Activated T-helper 1 cell treated with Interleukin-2 at 50 U/mL for 16 hours (primary cell): Measurements from ENCODE around the gene RAB3A.
A peak's percentile ranks its signal among the peaks of the same experiment; 100 is the strongest.
"Not testable (repeated sequence)": the region's sequence is repeated elsewhere in the genome, so short reads cannot be mapped to it uniquely, and the experiment has no call there.

ENCODE experiments used
- DNase-seq: peaks from one replicate; pipeline ENCODE4 v3.0.0-alpha.2; 2020; ENCODE audit warnings: low read depth

RAB3A gene

GRCh38 chr19:18223860-18224524 is 20.1 kb upstream of the RAB3A start:
- no peak for DNase-seq

- no peak for DNase-seq
These were observed 18.2 kb upstream of the RAB3A start for GRCh38 chr19:18221815-18222725.

- DNase-seq: no peak
These were observed 16.9 kb upstream of the RAB3A start for GRCh38 chr19:18220632-18221275.

GRCh38 chr19:18219911-18220631 is 16.2 kb upstream of the RAB3A start:
- no peak for DNase-seq

- DNase-seq: no peak
These were observed 14.8 kb upstream of the RAB3A start for GRCh38 chr19:18218600-18218999.

GRCh38 chr19:18218159-18218558 is 14.3 kb upstream of the RAB3A start:
- no peak for DNase-seq

- DNase-seq: no peak
These were observed 12.9 kb upstream of the RAB3A start for GRCh38 chr19:18216789-18217188.

DNA sequence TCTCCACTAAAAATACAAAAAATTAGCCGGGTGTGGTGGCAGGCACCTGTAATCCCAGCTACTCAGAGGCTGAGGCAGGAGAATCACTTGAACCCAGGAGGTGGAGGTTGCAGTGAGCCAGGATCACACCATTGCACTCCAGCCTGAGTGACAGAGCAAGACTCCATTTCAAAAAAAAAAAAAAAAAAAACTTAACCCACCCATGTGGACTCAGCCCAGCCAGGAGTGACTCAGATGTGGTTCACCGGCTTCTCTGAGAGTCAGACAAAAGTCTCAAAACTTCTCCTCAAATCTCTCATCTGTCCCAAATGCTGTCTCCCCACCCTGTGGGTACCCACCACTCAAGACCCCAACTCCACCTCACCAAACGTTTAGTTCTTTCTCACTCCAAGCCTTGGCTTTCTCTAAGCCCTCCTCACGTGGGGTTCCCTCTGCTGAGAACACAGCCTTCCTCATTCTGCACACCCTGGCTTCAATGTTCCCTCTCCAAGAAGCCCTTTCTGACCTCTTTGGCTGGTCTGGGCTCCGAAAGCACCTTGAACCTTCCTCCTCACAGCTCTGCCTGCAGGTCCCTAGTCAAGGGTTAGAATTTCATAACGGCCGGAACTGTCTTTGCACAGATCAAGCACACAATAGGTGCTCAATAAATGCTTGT is 11.1 kb upstream of the RAB3A start:
- no peak for DNase-seq

DNA sequence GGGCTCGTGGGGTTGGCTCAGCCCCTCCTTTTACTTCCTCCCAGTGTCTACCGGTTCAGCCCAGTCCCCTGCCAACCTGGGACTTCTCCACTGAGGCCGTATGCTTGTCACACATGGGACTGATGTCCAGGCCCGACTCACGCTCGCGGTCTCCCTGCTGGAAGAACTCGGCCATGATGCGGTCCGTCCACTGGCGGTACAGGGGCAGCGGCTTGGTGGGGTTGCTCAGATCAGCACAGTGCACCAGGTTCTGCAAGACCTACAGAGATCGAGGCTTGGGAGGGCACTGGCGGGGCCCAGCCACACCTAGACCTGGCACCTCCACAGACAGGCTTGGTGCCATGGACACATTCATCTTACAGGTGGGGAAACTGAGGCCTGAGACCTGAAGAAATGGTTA is 7.8 kb upstream of the RAB3A start:
- DNase-seq: no peak

- DNase-seq: not testable (repeated sequence)
These were observed 6.1 kb upstream of the RAB3A start for GRCh38 chr19:18209912-18210311.

DNA sequence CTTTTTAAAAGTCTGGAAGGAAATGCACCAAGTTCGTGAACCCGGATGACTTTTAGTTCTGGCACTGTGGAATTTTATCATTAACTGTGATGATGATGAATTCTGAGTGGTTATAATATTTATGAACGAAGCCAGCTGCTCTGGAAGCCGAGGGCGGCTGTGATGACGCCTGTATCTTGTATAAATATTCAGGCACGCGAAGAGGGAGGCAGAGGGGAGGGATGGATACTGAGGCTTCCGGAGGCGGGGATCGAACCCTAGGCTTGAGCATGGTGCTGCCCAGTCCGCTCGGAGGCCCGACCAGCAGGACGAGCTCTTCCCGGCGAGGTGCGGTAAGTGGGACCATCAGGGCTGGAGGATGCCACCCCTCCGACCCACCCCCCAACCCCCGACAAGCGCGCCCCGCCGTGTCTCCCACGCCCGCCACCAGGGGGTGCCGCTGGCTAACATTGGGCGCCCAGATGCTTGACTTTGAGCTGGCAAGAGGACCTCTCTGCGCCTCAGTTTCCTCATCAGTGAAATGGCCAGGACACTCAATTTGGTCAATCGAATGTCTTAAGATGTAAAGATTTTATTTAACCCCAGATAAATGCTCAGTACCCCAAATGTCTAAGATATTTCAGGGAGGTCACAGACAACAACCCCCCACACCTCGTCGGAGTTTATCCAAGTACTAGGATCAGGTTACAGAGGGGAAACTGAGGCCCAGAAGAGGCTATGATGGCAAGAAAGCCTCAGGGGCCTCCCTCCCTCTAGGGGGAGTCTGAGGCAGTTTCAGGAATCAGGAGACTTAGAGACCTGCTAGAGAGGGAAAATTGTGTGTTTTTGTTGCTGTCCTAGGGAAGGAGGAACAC is 4.5 kb upstream of the RAB3A start:
- no peak for DNase-seq

DNA sequence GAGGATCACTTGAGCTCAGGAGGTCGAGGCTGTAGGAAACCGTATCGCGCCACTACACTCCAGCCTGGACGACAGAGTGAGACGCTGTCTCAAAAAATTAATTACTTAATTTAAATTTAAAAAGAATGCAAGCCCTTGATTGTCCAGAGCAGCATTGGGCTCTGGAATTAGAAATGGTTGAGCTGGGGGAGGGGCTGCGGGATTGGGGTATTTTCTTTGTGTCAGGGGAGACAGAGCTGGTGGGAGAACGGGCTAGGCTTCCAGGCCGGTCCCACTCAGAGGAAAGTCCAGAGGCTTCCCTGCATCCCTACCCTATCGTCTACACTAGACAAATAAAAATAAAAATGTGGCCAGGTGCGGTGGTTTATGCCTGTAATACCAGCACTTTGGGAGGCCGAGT is 2.2 kb upstream of the RAB3A start:
- DNase-seq: no peak

- peak; percentile 29 for DNase-seq
These were observed 1.5 kb upstream of the RAB3A start for GRCh38 chr19:18205200-18205892.

DNA sequence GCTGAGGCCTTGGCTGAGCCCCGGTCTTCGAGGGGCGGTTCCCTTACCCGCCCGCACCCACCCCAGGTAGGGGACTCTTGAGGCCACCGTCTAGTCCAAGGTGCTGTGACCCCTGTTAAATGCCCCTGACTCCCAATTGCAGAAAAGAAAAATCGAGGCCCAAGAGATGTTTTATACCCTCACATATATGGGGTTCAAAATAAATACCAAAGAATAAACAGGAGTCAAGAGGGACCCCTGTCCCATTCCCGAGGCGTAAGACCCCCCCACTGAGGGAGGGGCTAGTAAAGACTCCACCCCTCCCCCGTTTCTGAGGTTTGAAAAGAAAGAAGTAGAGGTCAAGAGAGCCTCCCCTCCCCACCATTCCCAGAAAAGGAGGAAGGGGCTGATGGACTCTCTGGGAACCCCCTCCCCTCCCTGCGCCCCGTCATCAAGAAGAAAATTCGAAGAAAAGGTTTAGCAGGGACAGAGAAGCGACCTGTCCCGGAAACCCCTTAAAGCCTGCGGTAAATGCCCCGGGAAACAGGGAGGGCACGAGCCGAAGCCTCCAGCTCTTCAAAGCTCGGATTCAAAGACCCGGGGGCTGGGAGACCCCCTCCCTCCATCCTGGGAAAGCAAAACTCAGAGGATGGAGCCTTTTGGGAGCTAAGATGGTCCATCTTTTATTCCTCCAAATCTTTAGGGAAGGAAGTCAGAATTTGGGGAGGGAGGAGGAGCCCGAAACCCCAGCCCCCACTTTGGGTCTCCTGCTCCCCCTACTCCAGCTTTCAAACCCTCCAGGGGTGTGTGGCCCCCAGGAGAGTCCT is 755 bp upstream of the RAB3A start:
- no peak for DNase-seq

DNA sequence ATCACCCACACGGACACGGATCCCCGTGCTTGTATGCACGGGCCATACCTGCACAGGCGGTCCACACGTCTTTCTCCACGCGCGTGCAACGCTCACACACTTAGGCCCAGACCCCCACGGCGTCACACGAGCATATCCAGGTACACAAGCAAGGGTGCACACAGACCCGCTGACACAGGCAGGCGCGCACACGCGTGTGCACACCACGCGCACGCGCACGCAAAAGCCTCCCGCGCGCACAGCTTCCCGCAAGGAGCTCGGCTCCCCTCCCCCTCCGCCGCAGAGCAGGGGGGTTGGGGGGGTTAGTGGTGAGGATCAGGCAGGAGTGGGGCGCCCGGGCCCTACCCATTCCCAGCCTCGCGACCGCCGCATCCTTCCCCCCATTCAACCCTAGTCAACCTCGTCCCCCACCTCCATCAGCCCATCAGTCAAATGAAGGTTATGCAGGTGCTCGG is 407 bp downstream of the RAB3A start:
- peak; percentile 32 for DNase-seq

DNA sequence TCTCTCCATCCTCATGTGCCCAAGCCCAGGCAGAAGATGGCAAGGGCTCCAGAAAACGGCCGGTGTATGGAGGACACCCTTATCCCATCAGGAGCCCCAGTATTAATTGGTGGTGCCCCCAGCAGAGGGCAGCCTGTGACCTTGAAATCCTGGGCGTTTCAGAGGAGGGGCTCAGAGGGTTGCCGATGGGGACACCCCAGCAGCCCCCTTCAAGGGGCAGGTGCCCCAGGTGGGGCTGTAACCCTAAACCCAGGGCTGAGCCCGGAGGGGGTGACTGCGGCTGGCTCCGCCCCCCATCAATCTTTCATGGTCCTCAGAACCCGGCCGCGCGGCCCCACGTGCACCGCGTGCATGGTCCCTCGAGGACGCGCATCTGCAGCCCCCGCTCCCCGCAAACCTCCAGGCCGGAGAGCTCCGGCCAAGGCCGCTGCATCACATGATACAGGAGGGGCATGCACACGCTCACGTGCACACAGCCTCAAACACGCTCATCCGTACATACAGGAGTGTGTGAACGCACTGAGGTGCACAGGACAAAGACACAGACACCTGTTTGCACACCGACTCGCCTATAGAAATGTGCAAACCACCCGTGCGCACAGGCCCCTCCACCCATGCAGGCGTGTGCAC is 949 bp downstream of the RAB3A start:
- DNase-seq: no peak

GRCh38 chr19:18202397-18202777 is 1.5 kb downstream of the RAB3A start:
- DNase-seq: no peak

DNA sequence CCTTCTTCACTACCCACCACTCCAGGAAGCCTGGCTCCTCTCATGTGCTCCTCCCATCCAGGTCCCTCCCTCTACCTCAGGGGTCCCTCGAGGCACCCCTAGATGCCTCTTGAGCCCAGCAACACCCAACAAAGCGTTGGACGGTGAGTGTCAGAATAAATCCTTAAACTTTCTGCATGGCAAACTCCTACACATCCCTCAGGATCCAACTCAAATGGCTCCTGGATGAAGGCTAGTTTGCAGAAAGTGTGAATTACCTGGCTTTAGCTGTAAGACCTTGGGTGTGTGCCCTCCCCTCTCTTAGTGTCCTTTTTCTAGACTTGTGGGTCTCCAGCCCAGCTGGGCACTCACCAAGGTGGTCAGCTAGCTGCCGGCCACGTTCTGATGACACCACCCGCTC is 5.5 kb downstream of the RAB3A start:
- no peak for DNase-seq

DNA sequence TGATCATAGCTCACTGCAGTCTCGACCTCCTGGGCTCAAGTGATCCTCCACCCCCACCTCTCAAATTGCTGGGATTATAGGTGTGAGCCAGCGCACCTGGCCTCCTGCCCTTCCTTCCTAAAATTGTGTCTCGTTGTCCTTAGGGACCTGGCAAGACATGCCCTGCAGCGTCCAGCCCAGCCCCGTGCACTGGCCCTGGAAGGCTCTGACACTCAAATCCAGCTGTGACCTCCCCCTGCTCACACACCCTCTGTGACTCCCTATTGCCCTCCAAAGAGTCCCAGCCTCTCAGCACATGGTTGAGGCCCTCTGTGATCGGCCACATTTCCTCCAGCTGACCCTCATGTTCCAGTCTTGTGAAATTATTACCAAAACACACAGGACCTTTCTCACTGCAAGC is 5.9 kb downstream of the RAB3A start:
- DNase-seq: no peak
